Activated naive CD8-positive, alpha-beta T cell treated with anti-CD3 and anti-CD28 coated beads, Interleukin-2, amount 10 ng/mL, durations not matched to agents 7 days and 5 days (primary cell): ENCODE results near the gene HCRTR1. TPM values are rescaled to one million over a fixed set of nuclear protein-coding genes. Genes with fewer than 3 reads are reported as not detected.

Experiments used
- ATAC-seq: fragments of 150-1000 bp; cut with Tn5 transposase; one replicate; pipeline ENCODE4 v1.10.0; 2021; ENCODE audit warnings: low read depth, moderate library complexity
- POLR2A ChIA-PET: fragments of 350-600 bp; sonication (Branson Sonifier 250); formaldehyde crosslinking; loops from one replicate; lab custom pipeline; 2021; ENCODE audit warnings: antibody characterized with exemption; lab: Charles Lee
- DNase-seq: peaks from one replicate; pipeline ENCODE4 v3.0.0; 2021
- H3K27ac Mint-ChIP-seq: one replicate; pipeline ENCODE4 v1.8.0; 2022; ENCODE audit warnings: mild to moderate bottlenecking, mixed read lengths
- H3K27me3 Mint-ChIP-seq: one replicate; pipeline ENCODE4 v1.8.0; 2022; ENCODE audit warnings: mild to moderate bottlenecking, moderate library complexity, mixed read lengths
- H3K36me3 Mint-ChIP-seq: one replicate; pipeline ENCODE4 v1.8.0; 2021; ENCODE audit warnings: mild to moderate bottlenecking, mixed read lengths
- H3K4me1 Mint-ChIP-seq: one replicate; pipeline ENCODE4 v1.8.0; 2021; ENCODE audit warnings: mixed read lengths
- H3K4me3 Mint-ChIP-seq: one replicate; pipeline ENCODE4 v1.8.0; 2022; ENCODE audit warnings: mild to moderate bottlenecking, moderate library complexity, mixed read lengths
- H3K9me3 Mint-ChIP-seq: one replicate; pipeline ENCODE4 v1.8.0; 2021; ENCODE audit warnings: mixed read lengths
- total RNA-seq, 2 experiments: library from RNA; stranded (reverse); gene quantifications; one replicate each; pipeline ENCODE4 v1.2.3, GENCODE V29; 2021

The HCRTR1 gene
- total RNA-seq, 2 experiments from 2014 or later = not detected

- Mint-ChIP-seq H3K36me3 (peaks cover 3% of the 10 kb centered on the region), H3K4me3 (no peak overlapping the region), H3K27ac (no peak overlapping the region), H3K4me1 (peaks cover 19% of the 10 kb centered on the region), H3K9me3 (no peaks in the 10 kb centered on the region), H3K27me3 (no peaks in the 10 kb centered on the region)
- POLR2A ChIA-PET = no interaction called here
- ATAC-seq (no peak), DNase-seq (no peak)
Measured at GRCh38 chr1:31648641-31649357, 31.3 kb downstream of the HCRTR1 start.

GRCh38 chr1:31650161-31651088 lies 32.9 kb downstream of the HCRTR1 start:
- Mint-ChIP-seq H3K27me3 (no peaks in the 10 kb centered on the region), H3K4me3 (no peak overlapping the region), H3K27ac (no peak overlapping the region), H3K4me1 (peaks cover 14% of the 10 kb centered on the region), H3K36me3 (peaks cover 3% of the 10 kb centered on the region), H3K9me3 (no peaks in the 10 kb centered on the region)
- no peak for DNase-seq
- no peak for ATAC-seq
- POLR2A ChIA-PET = no interaction called here

- no peak for DNase-seq
- Mint-ChIP-seq H3K4me3 (no peak overlapping the region), H3K36me3 (peaks cover 3% of the 10 kb centered on the region), H3K9me3 (no peaks in the 10 kb centered on the region), H3K27ac (no peak overlapping the region), H3K4me1 (peaks cover 8% of the 10 kb centered on the region), H3K27me3 (no peaks in the 10 kb centered on the region)
- POLR2A ChIA-PET = no interaction called here
- ATAC-seq = no peak
Measured at GRCh38 chr1:31651089-31651420, 33.6 kb downstream of the HCRTR1 start.

GRCh38 chr1:31651766-31652165 lies 34.3 kb downstream of the HCRTR1 start:
- Mint-ChIP-seq H3K4me3 (no peak overlapping the region), H3K4me1 (peaks cover 2% of the 10 kb centered on the region), H3K36me3 (peaks cover 2% of the 10 kb centered on the region), H3K27me3 (no peaks in the 10 kb centered on the region), H3K27ac (no peak overlapping the region), H3K9me3 (no peaks in the 10 kb centered on the region)
- POLR2A ChIA-PET = no interaction called here
- ATAC-seq (no peak), DNase-seq (no peak)

GRCh38 chr1:31652891-31653499 lies 35.5 kb downstream of the HCRTR1 start:
- H3K27me3 Mint-ChIP-seq = no peaks in the 10 kb centered on the region
- H3K4me1 Mint-ChIP-seq = no peaks in the 10 kb centered on the region
- no peaks in the 10 kb centered on the region for H3K36me3 Mint-ChIP-seq
- H3K9me3 Mint-ChIP-seq = no peaks in the 10 kb centered on the region
- no peak for ATAC-seq
- POLR2A ChIA-PET = interaction anchor here (1.0 kb wide), 1 partner anchor 8 kb away, joined by 3 read pairs; the partner anchor contains the start of gene PEF1
- H3K27ac Mint-ChIP-seq = no peak overlapping the region
- no peak for DNase-seq
- no peak overlapping the region for H3K4me3 Mint-ChIP-seq

- no peak for DNase-seq
- Mint-ChIP-seq H3K27ac (no peak overlapping the region), H3K36me3 (no peaks in the 10 kb centered on the region), H3K4me1 (no peaks in the 10 kb centered on the region), H3K4me3 (no peak overlapping the region), H3K27me3 (no peaks in the 10 kb centered on the region), H3K9me3 (no peaks in the 10 kb centered on the region)
- ATAC-seq = no peak
- POLR2A ChIA-PET = no interaction called here
Measured at GRCh38 chr1:31653717-31654473, 36.4 kb downstream of the HCRTR1 start.

- H3K36me3 Mint-ChIP-seq = no peaks in the 10 kb centered on the region
- DNase-seq = no peak
- no peak overlapping the region for H3K27ac Mint-ChIP-seq
- H3K4me3 Mint-ChIP-seq = no peak overlapping the region
- ATAC-seq = no peak
- H3K27me3 Mint-ChIP-seq = no peaks in the 10 kb centered on the region
- POLR2A ChIA-PET = no interaction called here
- no peaks in the 10 kb centered on the region for H3K4me1 Mint-ChIP-seq
- H3K9me3 Mint-ChIP-seq = no peaks in the 10 kb centered on the region
Measured at GRCh38 chr1:31654474-31654776, 36.9 kb downstream of the HCRTR1 start.

DNA sequence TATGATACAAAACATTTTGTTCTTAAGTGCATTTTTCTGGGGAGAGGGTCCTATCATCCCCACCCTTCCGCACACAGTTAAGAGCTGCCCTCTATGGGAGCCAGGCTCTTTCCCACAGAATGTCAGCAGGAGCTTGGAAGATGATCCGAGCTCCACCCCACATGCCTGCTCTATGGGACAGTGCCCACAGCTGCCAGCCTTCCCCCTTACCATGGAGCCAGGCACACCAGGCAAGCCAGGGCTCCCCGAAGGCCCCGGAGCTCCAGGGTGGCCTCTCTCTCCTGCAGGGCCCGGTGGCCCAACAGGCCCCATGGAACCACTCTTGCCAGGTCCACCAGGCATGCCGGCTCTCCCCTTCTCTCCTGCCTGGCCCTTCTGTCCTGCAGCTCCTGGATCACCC lies 37.6 kb downstream of the HCRTR1 start:
- Mint-ChIP-seq H3K4me3 (no peak overlapping the region), H3K27ac (no peak overlapping the region), H3K36me3 (no peaks in the 10 kb centered on the region), H3K27me3 (no peaks in the 10 kb centered on the region), H3K4me1 (no peaks in the 10 kb centered on the region), H3K9me3 (no peaks in the 10 kb centered on the region)
- DNase-seq (no peak), ATAC-seq (no peak)
- POLR2A ChIA-PET = no interaction called here

DNA sequence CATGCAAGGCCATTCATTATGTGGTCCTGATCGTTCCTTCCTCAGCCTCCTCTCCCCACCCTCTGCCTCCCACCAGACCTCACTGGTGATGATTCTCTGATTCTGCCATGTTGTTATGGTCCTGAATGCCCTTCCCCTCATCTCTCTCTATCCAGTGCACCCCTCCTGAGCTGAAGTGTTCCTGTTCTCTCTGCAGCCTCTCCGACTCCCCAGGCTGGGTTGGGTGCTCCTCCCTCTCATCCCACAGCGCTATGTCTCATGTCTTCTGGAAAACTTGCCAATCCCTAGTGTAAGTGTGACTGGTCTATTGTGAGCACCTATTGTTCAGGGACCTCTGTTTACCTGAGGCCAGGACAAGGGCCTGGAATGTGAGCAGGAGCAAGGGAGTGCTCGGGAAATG lies 38.3 kb downstream of the HCRTR1 start:
- no peaks in the 10 kb centered on the region for H3K4me1 Mint-ChIP-seq
- H3K9me3 Mint-ChIP-seq = no peaks in the 10 kb centered on the region
- POLR2A ChIA-PET = no interaction called here
- no peaks in the 10 kb centered on the region for H3K36me3 Mint-ChIP-seq
- ATAC-seq = no peak
- no peak for DNase-seq
- no peak overlapping the region for H3K27ac Mint-ChIP-seq
- no peaks in the 10 kb centered on the region for H3K27me3 Mint-ChIP-seq
- H3K4me3 Mint-ChIP-seq = no peak overlapping the region

- Mint-ChIP-seq H3K27me3 (no peaks in the 10 kb centered on the region), H3K4me1 (no peaks in the 10 kb centered on the region), H3K9me3 (no peaks in the 10 kb centered on the region), H3K36me3 (no peaks in the 10 kb centered on the region), H3K4me3 (no peak overlapping the region), H3K27ac (no peak overlapping the region)
- POLR2A ChIA-PET = no interaction called here
- ATAC-seq = no peak
- no peak for DNase-seq
Measured at GRCh38 chr1:31657020-31657804, 39.7 kb downstream of the HCRTR1 start.

GRCh38 chr1:31657972-31658510 lies 40.6 kb downstream of the HCRTR1 start:
- Mint-ChIP-seq H3K9me3 (no peaks in the 10 kb centered on the region), H3K36me3 (no peaks in the 10 kb centered on the region), H3K27me3 (no peaks in the 10 kb centered on the region), H3K4me3 (no peak overlapping the region), H3K4me1 (no peaks in the 10 kb centered on the region), H3K27ac (no peak overlapping the region)
- ATAC-seq = no peak
- no peak for DNase-seq
- POLR2A ChIA-PET = no interaction called here

DNA sequence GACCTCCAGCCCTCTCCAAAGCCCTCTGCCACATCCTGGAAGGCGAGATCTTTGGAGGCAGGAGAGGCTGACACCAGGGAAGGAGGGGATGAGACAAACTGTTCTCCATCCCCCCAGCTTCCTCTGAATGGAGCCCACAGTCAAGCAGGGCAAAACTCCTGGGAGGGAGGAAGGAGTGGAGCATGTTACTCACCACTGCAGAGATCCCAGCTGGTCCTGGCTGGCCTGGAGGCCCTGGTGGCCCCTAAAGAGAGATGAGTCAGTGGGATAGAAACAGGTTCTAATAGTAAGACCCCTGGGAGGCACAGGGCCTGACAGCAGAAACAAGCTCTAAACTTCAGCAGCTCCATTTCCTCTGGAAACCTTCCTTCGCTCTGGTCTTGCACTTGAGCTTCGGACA lies 41.2 kb downstream of the HCRTR1 start:
- POLR2A ChIA-PET = no interaction called here
- no peak overlapping the region for H3K4me3 Mint-ChIP-seq
- H3K27ac Mint-ChIP-seq = no peak overlapping the region
- H3K27me3 Mint-ChIP-seq = no peaks in the 10 kb centered on the region
- ATAC-seq (no peak), DNase-seq (no peak)
- H3K4me1 Mint-ChIP-seq = no peaks in the 10 kb centered on the region
- H3K36me3 Mint-ChIP-seq = no peaks in the 10 kb centered on the region
- H3K9me3 Mint-ChIP-seq = no peaks in the 10 kb centered on the region
